IMR-90 (cell line): ENCODE measurements around the gene REN.

Experiments
- CTCF ChIP-seq: conservative IDR thresholded peaks from 2 replicates; pipeline ENCODE4 v1.5.1; 2012; ENCODE audit warnings: mild to moderate bottlenecking, low read depth, low read length, improper control_type of control experiment
- RAD21 ChIP-seq: IDR thresholded peaks from 2 replicates; pipeline ENCODE4 v1.6.1; 2012; ENCODE audit warnings: low read length, improper control_type of control experiment

- TF ChIP-seq RAD21 = no peak
- TF ChIP-seq CTCF = no peak
Measured at GRCh38 chr1:204124639-204125038, 41.5 kb downstream of the REN start.
